ENCODE results near the gene KBTBD13. TPM values are rescaled to one million over a fixed set of nuclear protein-coding genes. Genes with fewer than 3 reads are reported as not detected.

The KBTBD13 gene
- total RNA-seq, 1 experiment from 2014 or later = not detected

GRCh38 chr15:65048241-65048640, 28.3 kb upstream of the KBTBD13 start:
- Histone ChIP-seq H3K4me3 (ENCODE audit: low read depth in 2 of 2, low read length in 2 of 2) (no peak overlapping the region), H3K4me1 (ENCODE audit: control insufficient read depth, insufficient read depth, low read length) (peaks cover 7% of the 10 kb centered on the region), H3K36me3 (ENCODE audit: control insufficient read depth, insufficient read depth, low read length) (no peaks in the 10 kb centered on the region), H3K27me3 (ENCODE audit: control insufficient read depth, insufficient read depth, low read length) (no peaks in the 10 kb centered on the region), H3K27ac (ENCODE audit: low read length) (no peak overlapping the region), H3K9me3 (ENCODE audit: control insufficient read depth, insufficient read depth, low read depth, low read length) (no peaks in the 10 kb centered on the region)
- in situ Hi-C loops (cut with HindIII; ENCODE audit: low pct_unique_long_range_greater_than_20kb, low sequenced_read_pairs) = no loop called here
- BruUV-seq (replicated peaks) = no TSS peak
- intact Hi-C loops (cut with micrococcal nuclease; ENCODE audit: unreplicated experiment) = no loop called here
- no peak for ATAC-seq
- TF ChIP-seq CTCF (IDR thresholded peaks at IDR 0.05) (no peak), POLR2AphosphoS5 (IDR thresholded peaks at IDR 0.05; ENCODE audit: low read depth, low read length) (no peak), TCF7L2 (IDR thresholded peaks at IDR 0.05; ENCODE audit: low read depth, low read length) (no peak), SIN3A (IDR thresholded peaks at IDR 0.05; ENCODE audit: borderline replicate concordance, insufficient read depth, low read depth, low read length) (no peak), REST (IDR thresholded peaks at IDR 0.05; ENCODE audit: insufficient read depth in 1 of 2, low read depth in 2 of 2, low read length in 1 of 2) (no peak)
- ChIA-PET CTCF (interaction anchor here (0.6 kb wide), 1 partner anchor 63 kb away, joined by 7 read pairs; no protein-coding TSS in a partner anchor), POLR2A (no interaction called here)
- no peak for DNase-seq (ENCODE audit: low read depth, low spot score)

- intact Hi-C loops (cut with micrococcal nuclease; ENCODE audit: unreplicated experiment) (no loop called here), in situ Hi-C loops (cut with HindIII; ENCODE audit: low pct_unique_long_range_greater_than_20kb, low sequenced_read_pairs) (no loop called here)
- ChIA-PET CTCF (interaction anchor here (0.6 kb wide), 1 partner anchor 215 kb away, joined by 3 read pairs; no protein-coding TSS in a partner anchor), POLR2A (interaction anchor here (0.9 kb wide), 1 partner anchor 255 kb away, joined by 14 read pairs; the partner anchor contains the start of gene RNU5B-1)
- Histone ChIP-seq H3K4me1 (ENCODE audit: control insufficient read depth, insufficient read depth, low read length) (peaks cover 7% of the 10 kb centered on the region), H3K27me3 (ENCODE audit: control insufficient read depth, insufficient read depth, low read length) (no peaks in the 10 kb centered on the region), H3K36me3 (ENCODE audit: control insufficient read depth, insufficient read depth, low read length) (no peaks in the 10 kb centered on the region), H3K9me3 (ENCODE audit: control insufficient read depth, insufficient read depth, low read depth, low read length) (no peaks in the 10 kb centered on the region), H3K27ac (ENCODE audit: low read length) (no peak overlapping the region), H3K4me3 (ENCODE audit: low read depth in 2 of 2, low read length in 2 of 2) (peak overlapping the region; percentile 51 to 66)
- peak; percentile 65 for DNase-seq (ENCODE audit: low read depth, low spot score)
- ATAC-seq = peak; percentile 98
- TF ChIP-seq REST (IDR thresholded peaks at IDR 0.05; ENCODE audit: insufficient read depth in 1 of 2, low read depth in 2 of 2, low read length in 1 of 2) (no peak), SIN3A (IDR thresholded peaks at IDR 0.05; ENCODE audit: borderline replicate concordance, insufficient read depth, low read depth, low read length) (peak; percentile 85)
- no TSS peak for BruUV-seq (replicated peaks)
These were observed 27.1 kb upstream of the KBTBD13 start for GRCh38 chr15:65049418-65049840.

Data from Panc1 (cell line).